NCI-H2227 treated with DMSO at 0.1 percent for 48 hours (cell line): ENCODE data around the gene AS3MT.
A peak's percentile ranks its signal among the peaks of the same experiment; 100 is the strongest.
"Not testable (repeated sequence)": the region's sequence is repeated elsewhere in the genome, so short reads cannot be mapped to it uniquely, and the experiment has no call there.

Experiments
- DNase-seq: peaks from one replicate; lab custom pipeline; 2025; lab: John Stamatoyannopoulos, UW

The AS3MT gene, protein sequence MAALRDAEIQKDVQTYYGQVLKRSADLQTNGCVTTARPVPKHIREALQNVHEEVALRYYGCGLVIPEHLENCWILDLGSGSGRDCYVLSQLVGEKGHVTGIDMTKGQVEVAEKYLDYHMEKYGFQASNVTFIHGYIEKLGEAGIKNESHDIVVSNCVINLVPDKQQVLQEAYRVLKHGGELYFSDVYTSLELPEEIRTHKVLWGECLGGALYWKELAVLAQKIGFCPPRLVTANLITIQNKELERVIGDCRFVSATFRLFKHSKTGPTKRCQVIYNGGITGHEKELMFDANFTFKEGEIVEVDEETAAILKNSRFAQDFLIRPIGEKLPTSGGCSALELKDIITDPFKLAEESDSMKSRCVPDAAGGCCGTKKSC

DNA sequence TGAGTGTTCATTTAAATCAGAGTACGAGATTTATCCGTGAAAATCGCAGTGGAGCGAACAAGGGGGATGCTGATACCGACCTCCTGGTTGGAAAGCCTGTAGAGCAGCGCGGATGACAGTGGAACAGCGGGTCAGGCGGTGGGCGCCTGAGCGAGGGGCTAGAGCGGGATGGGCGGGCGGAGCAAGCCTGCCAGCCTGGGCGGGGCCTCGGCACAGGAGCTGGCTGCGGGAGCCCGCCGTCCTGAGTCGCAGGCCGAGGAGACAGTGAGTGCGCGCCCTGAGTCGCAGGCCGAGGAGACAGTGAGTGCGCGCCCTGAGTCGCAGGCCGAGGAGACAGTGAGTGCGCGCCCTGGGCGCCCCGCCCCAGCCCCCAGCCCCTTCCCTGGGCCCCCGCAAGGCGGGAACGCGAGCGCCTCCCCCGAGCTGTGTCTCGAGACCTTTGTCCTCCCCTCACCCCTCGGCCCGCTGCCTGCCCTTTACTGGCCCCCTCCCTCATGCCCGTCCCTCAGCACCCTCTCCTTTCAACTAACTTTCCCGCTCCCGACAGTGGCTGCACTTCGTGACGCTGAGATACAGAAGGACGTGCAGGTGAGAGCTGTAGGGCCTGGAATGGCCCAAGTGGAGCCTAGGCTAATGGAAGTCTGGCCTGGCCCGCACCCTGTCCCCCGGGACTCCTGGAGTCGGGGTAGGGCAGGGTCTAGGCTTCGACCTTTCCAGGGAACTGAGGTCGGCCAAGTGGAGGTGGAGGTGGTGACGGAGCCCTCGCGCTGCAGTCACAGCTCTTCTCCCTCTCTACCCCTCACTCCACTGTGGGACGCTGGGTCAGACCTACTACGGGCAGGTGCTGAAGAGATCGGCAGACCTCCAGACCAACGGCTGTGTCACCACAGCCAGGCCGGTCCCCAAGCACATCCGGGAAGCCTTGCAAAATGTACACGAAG, at the start of gene AS3MT:
AS3MT (plus strand) TSS at position 213 of the 941 bp plus-strand sequence; CDS start at position 336, 123 bp downstream.
- DNase-seq, result peak; percentile 42

DNA sequence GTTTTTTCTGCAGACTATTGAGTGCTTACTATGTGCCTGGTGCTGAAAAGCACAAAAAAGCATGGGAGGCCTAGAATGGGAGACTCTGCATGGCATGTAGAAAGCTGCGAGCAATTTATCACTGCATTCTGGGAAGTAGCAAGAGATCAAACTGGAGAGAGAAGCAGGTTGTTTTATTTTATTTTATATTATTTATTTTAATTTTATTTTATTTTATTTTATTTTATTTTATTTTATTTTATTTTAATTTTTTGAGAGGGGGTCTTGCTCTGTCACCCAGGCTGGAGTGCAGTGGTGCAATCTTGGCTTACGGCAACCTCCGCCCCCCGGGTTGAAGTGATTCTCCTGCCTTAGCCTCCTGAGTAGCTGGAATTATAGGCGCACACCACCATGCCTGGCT, 49.3 kb upstream of the AS3MT start:
- not testable (repeated sequence) for DNase-seq

DNA sequence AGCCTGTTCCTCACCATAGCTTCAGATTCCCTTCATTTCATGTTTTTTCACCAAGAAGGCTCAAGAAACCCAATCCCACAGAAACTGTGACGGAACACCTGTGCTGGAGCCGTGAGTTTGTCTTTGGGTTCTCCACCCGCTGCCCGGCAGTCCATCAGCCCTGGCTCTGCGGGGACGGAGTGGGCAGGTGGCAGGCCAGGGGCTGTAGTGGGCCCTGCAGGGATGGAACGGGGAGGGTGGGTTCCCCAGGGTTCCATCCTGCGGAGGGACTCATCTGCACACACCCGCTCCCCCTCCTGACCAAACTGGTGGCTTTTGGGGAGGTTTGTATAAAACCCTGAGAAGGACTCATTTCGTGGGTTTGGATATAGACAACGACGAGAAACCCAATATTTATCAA, 47.0 kb upstream of the AS3MT start:
- no peak for DNase-seq

DNA sequence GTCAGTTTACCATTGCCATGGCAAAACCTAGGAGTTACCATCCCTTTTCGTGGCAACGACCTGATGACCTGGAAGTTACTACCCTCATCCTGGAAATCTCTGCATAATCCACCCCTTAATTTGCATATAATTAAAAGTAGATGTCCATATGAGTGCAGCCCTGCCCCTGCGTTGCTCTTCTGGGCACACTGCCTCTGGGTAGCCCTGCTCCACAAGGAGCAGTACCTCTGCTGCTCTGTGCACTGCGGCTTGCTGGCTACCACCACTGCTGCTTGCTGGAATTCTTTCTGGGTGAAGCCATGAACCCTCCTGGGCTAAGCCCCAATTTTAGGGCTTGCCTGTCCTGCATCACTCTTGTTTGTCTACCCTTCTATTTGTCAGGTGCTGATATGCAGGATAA, 44.6 kb upstream of the AS3MT start:
- no peak for DNase-seq

DNA sequence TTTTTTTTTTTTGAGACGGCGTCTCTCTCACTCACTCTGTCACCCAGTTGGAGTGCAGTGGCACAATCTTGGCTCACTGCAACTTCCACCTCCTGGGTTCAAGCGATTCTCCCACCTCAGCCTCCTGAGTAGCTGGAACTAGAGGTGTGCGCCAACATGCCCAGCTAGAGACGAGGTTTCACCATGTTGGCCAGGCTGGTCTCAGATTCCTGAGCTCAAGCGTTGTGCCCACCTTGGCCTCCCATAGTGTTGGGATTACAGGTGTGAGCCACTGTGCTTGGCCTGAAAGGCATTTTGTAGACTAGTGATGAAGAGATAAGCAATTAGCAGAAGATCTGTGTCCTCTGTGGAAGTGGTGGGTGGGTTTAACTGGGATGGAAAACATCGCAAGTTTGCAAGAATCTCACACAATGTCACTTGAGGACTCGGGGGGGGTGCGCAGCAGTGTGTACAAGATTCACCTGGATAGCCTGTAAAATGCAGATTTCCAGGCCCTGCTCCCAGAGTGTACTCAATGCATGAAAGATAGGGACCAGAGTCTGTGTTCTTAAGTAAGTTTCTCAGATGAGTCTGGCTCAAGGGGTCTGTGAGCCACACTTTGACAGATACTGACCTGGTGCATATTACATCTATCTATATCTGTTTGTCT, 43.0 kb upstream of the AS3MT start:
- no peak for DNase-seq

DNA sequence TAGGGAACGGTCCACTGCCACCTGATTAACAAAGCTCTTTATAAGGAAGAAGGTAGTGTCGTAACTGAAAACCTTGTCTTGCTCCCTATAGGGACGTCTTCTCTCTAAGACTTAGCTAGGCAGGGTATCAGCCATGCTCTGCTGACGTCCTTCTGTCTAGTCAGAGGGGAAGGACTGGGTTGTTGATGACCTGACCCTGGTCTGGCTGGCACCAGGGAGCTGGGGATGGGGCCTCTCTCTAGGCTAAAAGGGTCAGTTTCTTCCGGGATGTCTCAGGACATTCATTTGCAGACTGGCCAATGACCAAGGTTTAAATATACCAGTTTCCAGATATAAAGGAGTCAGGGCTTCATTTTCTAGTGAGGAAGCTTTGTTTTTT, 41.7 kb upstream of the AS3MT start:
- DNase-seq, result no peak

DNA sequence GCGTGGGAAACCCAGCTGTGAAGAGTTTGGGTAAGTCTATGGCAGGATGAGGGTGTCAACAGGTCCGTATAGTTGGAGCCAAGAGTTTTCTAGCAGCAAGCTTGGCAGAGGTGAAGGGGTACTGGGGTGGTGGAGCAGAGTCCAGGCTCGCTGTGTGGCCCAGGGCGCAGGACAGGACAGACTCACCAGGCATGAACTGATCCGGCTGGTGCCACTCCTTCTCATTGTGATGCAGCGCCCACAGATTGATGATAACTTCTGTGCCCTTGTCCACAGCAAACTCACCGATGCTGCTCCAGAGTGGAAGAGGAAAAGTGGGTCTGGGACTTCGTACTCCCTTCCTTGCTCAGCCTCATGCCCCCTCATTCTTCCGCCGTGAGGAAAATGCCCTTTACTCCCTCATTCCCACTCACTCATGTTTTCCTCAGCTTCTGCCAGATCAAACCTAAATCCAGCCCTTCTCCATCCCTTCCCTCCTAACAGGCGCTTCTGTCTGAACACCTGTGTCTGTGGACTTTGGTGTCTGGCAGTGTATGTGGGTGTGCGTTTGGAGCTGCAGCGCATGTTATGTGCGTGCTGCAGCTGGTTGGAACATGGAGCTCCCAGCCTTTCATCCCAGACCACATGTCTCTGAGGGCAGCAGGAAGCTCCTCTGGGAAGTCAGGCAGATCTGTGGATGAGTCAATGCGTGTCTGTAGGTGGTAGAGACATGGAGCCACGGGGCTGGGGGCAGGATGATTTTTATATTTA, 37.8 kb upstream of the AS3MT start:
- no peak for DNase-seq

DNA sequence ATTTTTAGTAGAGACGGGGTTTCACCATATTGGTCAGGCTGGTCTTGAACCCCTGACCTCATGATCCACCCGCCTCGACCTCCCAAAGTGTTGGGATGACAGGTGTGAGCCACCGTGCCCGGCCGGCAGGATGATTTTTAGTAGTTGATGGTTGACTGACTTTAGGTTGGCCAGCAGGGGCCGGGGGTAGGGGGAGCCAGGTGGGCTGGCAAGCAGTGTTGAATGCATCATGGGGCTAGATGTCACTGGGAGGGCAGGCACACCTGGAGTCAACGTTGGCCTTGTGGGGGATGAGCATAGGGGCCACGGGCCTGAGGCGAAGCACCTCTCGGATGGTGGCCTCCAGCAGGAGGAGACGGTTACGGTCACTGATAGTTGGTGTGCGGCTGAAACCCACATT, 37.0 kb upstream of the AS3MT start:
- no peak for DNase-seq

DNA sequence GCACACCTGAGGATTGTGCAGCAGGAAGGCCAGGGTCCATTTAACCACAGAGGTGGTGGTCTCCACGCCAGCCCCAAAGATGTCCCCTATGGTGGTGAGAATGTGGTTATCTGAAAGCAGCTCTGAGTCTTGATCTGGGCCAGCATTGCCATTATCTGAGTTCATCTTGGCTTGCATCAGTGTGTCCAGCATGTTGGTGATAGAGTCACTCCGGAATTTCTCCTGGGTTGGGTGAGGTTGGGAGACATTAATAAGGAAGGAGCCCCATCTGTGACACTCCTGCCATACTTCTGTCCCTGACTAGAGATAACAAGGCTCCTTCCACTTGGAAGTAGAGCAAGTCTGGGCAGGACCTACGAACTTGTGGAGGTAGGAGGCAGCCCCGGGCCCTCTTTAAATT, 36.3 kb upstream of the AS3MT start:
- DNase-seq, result no peak

DNA sequence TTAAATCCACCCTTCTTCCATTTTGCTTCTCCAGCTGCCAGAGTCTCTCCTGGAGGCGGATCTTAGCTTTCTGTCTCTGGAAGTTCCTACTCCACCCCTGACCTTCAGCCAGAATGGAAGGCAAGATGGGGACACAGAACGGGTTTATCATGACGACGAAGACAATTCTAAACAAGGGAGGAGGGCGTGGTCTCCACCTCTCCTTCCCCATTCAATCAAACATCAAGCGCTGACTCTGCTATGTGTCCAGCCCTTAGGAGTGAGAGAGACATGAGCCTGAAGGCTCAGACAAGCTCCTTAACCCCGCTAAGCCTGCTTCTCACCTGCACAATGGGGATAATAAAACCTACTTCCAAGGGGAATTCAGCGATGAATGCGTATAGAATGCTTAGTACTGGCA, 35.1 kb upstream of the AS3MT start:
- no peak for DNase-seq

DNA sequence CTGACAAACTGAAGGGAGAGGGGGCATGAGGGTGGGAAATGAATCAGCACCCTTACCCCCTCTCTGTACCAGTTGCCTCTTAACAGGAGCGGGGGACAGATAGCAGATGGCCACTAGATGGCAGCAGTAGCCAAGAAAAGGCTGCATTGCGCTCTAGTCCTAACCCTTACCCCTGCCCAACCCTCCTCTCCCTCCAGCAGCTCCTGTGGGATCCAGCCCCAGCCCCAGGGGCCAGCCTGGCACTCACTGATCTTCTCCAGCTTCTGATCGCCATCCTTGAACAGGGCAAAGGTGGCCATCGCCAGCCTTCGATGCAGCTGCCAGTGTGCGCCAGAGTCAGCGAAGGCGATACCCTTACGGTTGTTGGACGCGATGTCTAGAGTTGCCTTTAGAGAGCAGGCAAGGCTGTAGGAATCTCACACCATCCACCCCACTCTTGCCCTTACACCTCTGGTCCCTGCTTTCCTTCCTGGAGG, 34.2 kb upstream of the AS3MT start:
- DNase-seq, result peak; percentile 64

DNA sequence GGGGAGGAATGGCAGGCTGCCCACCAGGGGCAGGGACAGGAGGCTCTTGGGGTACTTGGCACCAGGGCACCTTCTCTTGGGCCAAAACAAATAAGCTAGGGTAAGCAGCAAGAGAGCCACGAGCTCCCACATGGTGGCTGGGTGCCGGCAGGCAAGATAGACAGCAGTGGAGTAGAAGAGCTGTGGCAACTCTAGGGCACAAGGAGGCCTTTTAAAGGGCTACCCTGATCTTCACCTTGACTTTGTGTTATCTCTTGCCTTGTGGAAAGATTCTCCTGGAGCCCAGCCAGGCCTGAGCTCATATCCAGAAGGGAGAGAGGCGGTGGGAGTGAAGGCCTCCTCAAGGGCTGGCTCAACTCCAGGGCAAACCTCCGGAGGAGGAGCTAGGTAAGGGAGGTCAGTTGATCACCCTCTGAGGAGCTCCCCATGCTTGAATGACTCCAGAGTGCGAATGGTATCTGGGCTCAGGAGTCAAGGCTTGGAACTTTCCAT, 32.0 kb upstream of the AS3MT start, which contains the start of gene CYP17A1:
CYP17A1 (minus strand) TSS at position 184 of the 492 bp plus-strand sequence; CDS start at position 132, 52 bp downstream.
- no peak for DNase-seq

DNA sequence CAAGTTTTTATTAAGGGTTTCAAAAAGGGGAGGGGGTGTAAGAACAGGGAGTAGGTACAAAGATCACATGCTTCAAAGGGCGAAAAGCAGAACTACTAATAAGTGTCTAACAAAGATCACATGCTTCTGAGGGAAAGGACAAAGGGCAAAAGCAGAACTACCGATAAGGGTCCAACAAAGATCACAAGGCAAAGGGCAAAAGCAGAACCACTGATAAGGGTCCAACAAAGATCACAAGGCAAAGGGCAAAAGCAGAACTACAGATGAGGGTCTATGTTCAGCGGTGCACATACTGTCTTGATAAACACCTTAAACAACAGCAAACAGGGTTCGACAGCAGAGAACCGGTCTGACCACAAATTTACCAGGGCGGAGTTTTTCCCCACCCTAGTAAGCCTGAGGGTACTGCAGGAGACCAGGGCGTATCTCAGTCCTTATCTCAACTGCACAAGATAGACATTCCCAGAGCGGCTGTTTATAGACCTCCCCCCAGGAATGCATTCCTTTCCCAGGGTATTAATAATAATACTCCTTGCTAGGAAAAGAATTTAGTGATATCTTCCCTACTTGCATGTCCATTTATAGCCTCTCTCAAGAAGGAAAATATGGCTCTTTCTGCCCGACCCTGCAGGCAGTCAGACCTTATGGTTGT, 30.9 kb upstream of the AS3MT start:
- DNase-seq, result not testable (repeated sequence)

DNA sequence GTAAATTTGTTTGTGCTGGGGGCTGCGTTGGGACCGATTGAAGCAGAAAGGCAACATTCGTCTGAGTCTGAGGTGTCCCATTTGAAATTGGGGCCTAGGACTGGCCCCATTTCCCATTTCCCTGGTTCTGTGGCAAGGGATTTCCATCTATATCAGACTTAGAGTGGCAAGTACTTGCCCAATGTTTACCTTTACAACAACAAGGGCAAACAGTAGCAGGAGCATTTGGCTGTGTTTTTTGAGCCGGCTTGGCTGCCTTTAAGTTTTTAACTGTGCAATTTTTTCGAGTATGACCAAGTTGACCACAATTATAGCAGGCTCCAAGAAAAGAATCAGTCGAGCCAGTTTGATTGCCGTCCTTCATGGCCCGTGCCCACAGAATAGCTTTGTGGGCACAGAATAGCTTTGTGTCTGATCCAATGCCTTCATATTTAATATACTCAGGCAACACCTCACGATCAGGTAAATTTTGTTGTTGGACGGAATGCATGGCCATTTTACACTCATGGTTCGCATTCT, 27.4 kb upstream of the AS3MT start:
- DNase-seq, result no peak

DNA sequence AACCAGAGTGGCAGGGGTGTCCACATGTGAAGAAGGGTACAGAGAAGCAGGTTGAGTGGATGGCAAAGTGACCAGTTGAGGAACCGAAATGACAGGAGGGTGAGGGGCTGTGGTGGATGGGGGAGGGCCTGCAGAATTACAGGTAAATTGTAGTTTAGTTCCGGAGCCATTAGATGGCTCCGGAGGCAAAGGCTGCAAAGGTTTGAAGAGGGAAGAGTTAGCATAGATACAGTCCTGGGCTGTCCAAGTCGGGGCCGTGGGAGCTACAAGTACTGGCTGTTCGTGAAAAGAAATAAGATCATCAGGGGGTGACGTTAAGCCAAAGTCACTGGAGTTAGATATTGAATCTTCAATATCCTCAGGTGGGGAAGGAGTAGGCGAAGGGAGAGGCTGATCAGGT, 26.1 kb upstream of the AS3MT start:
- DNase-seq, result not testable (repeated sequence)

DNA sequence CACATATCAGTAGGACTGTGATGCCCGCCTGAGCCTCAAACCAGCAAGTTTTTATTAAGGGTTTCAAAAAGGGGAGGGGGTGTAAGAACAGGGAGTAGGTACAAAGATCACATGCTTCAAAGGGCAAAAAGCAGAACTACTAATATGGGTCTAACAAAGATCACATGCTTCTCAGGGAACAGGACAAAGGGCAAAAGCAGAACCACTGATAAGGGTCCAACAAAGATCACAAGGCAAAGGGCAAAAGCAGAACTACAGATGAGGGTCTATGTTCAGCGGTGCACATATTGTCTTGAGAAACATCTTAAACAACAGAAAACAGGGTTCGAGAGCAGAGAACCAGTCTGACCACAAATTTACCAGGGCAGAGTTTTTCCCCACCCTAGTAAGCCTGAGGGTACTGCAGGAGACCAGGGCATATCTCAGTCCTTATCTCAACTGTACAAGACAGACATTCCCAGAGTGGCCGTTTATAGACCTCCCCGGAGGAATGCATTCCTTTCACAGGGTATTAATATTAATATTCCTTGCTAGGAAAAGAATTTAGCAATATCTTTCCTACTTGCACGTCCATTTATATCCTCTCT, 25.0 kb upstream of the AS3MT start:
- DNase-seq, result not testable (repeated sequence)

DNA sequence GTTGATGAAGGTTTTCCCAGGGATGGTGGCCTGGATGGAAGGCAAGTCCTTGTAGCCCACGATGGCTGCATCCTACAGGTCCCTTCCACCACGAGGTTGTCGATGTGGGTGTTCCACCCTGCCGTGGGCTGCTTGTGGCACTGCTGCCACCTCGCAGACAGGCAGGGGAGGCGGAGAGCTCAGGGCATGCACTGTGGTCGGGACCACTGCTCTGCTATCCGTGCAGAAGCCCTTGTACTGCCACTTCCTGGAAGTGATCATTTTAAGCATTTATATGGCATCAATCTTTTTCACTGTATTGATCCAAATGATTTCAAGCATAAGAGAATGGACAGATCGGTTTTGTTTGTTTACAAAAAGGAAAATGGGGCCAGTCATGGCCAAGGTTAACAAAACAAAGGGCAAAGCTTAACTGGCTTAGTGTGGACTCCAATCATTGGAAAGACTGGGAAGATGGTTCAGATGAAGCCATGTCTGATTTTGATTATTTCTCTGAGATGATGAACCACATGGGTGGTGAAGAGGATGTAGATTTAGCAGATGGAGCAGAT, 23.8 kb upstream of the AS3MT start:
- no peak for DNase-seq

DNA sequence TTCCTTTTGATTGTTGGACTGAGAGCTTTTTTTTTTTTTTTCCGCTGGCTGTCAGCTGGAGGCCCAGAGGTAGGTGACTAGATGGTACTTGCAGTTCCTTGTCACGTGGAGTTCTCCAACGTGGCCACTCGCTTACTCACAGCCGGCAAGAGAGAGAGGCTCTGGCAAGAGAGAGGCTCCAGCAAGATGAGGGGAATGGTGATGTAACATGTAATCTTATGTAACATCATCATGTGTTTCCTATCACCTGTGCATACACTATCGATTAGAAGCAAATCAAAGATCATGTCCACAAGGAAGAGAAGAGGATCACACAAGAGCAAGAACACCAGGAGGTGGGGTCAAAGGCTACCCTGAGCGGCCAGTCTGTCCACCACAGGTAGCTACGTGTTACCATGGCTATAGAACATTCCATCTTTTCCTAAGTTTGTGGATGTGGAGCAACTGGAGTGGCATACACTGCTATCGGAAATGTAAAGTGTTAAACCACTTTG, 19.2 kb upstream of the AS3MT start:
- DNase-seq, result no peak

DNA sequence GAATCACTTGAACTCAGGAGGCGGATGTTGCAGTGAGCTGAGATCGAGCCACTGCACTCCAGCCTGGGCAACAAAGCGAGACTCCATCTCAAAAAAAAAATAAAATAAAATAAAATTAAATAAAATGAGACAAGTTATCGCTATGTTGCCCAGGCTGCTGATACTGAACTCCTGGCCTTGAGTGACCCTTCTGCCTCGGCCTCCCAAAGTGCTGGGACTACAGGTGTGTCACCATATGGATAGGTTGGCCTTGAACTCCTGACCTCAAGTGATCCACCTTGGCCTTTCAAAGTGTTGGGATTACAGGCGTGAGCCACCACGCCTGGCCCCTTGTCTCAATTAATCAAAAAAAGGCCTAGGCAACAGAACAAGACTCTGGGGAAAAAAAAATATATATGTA, 16.0 kb upstream of the AS3MT start:
- not testable (repeated sequence) for DNase-seq
